GM18520 (cell line): ENCODE results near the gene TUBGCP6.
"Not testable (repeated sequence)": the region's sequence is repeated elsewhere in the genome, so short reads cannot be mapped to it uniquely, and the experiment has no call there.

Experiments
- ATAC-seq: cut with Tn5 transposase; IDR thresholded peaks from one replicate; pipeline ENCODE4 v1.9.1; 2021; ENCODE audit not compliant: unreplicated experiment

Gene TUBGCP6

GRCh38 chr22:50171965-50172421 is 72.8 kb downstream of the TUBGCP6 start:
- no peak for ATAC-seq

GRCh38 chr22:50171319-50171964 is 73.4 kb downstream of the TUBGCP6 start:
- ATAC-seq, result no peak

GRCh38 chr22:50170453-50171318 is 74.1 kb downstream of the TUBGCP6 start, which contains the start of gene PANX2:
PANX2 (plus strand) TSS chr22:50170731; CDS start chr22:50170731, 0 bp downstream.
- ATAC-seq, result no peak

GRCh38 chr22:50169774-50170341 is 75.0 kb downstream of the TUBGCP6 start:
- no peak for ATAC-seq

DNA sequence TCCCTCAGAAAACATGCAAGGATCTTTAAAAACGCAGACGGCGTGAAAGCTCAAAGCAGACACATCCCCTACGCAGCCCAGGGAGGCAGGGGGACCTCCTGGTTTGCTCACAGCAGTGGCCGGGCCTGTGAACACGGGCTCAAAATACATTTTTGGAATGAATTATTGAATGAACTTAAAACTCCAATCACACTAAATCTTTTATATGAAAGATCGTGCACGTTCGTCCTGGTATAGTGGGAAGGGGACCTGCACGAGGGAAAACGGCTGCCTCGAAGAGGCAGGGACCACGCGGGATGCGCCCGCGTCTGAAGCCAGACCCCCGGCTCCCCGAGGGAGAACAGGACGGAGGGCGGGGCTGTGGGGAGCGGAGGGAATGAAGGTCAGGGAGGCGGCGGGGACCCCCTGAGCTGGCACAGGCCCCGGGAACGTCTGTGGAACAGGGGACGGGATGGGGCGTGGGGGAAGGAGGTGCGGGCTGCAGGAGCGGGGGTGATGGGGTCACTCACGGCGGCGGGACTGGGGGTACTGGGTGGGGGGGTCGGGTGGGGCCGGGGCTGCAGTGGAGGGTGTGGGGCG is 75.6 kb downstream of the TUBGCP6 start:
- ATAC-seq, result no peak

DNA sequence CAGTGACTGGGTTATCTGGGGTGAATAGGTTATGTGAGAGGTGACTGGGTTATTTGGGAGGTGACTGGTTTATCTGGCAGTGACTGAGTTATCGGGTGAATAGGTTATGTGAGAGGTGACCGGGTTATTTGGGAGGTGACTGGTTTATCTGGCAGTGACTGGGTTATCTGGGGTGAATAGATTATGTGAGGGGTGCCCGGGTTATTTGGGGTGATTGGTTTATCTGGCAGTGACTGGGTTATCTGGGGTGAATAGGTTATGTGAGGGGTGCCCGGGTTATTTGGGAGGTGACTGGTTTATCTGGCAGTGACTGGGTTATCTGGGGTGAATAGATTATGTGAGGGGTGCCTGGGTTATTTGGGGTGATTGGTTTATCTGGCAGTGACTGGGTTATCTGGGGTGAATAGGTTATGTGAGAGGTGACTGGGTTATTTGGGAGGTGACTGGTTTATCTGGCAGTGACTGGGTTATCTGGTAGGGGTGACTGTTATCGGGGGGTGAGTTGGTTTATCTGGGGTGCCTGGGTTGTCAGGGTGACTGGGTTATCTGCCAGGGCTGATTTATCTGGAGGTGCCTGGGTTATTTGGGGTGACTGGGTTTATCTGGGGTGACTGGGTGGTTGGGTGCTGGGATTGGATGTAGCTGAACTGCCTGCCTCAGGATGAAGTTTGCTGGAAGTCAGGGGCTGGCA is 76.2 kb downstream of the TUBGCP6 start:
- not testable (repeated sequence) for ATAC-seq

DNA sequence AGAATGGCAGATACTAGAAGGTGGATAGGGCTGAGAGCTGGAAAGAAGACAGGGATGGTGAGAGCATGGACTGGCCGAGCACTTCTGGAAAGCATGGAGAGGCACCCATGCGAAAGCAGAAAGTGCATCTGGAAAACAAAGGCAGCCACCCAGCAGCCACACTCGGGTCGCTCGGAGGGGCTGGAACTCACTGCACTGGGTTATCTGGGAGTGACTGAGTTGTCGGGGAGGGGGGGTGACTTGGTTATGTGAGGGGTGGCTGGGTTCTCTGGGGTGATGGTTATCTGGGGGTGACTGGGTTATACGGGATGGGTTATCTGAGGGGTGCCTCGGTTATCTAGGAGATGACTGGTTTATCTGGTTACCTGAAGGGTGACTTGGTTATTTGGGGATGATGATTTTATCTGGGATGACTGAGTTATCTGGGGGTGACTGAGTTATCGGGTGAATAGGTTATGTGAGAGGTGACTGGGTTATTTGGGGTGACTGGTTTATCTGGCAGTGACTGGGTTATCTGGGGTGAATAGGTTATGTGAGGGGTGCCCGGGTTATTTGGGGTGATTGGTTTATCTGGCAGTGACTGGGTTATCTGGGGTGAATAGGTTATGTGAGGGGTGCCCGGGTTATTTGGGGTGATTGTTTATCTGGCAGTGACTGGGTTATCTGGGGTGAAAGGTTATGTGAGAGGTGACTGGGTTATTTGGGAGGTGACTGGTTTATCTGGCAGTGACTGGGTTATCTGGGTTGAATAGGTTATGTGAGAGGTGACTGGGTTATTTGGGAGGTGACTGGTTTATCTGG is 76.9 kb downstream of the TUBGCP6 start:
- ATAC-seq, result no peak
